GM19395 (cell line): ENCODE data around the gene PICK1.
"Not testable (repeated sequence)": the region's sequence is repeated elsewhere in the genome, so short reads cannot be mapped to it uniquely, and the experiment has no call there.

Experiments
- ATAC-seq: cut with Tn5 transposase; IDR thresholded peaks from one replicate; pipeline ENCODE4 v1.9.1; 2021; ENCODE audit warnings: mild to moderate bottlenecking, moderate library complexity; ENCODE audit not compliant: unreplicated experiment

PICK1 gene

DNA sequence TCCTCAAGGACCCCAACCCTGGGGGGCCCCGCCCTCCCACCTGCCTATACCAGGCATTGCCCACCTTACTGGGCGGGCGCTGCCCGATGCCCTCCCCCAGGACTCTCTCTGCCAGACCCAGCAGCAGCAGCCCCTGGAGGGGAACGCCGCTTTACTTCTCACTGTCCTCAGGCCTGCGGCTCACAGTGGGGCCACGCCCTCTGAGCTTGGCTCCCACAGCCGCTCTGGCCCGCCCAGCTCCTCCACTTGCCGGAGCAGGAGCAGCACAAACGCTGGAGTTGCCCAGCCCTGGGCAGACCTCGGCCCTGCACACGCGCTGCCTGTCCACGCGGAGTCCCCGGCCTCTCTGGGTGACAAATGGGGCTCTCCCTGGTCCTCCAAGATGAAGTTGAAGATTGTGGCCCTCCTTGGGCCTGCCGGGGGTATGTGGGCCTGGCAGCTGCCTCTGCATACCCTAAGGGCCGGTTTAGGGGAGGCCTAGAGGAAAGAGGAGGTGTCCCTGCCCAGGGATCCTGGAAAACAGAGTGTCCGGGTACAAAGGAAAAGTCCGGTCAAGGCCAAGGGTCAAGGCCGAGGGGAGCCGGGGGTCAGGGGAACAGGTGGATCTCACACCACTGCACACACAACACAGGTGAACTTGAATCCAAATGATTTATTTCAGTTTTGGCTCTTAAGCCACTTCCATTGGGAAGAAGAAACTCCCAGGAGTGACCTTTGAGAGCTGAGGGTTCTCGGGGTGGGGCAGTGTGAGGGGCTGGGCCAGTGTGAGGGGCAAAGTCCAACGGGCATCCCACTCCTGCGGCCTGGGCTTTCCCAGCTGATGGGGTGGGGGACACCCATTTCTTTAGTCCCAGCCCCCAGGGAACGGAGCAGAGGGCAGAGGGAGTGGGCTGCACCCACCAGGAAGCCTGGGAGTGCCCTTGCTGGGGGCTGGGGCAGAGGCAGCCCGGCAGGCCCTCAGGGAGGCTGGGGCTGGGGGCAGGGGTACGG, 54.0 kb downstream of the PICK1 start:
- ATAC-seq = no peak

- no peak for ATAC-seq
Observed at GRCh38 chr22:38111925-38112355, 54.7 kb downstream of the PICK1 start.

DNA sequence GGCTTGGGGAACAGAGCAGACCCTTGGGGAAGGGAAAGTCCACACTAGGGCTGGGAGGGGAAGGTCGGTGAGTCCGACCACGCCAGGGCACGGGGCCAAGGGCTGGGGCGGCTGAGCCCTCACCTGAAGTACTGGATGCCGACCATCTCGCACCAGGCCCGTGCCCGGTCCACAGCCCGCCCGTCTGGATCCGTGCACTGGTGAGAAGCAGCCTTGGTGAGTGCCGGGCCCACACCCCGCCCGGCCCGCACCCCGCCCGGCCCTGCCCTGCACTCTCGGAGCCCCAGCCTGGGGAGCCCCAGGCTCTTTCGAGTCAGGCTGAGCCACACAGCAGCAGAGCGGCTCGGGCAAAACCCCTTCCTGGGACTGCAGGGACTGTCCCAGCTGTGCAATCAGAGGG, 55.2 kb downstream of the PICK1 start:
- no peak for ATAC-seq

DNA sequence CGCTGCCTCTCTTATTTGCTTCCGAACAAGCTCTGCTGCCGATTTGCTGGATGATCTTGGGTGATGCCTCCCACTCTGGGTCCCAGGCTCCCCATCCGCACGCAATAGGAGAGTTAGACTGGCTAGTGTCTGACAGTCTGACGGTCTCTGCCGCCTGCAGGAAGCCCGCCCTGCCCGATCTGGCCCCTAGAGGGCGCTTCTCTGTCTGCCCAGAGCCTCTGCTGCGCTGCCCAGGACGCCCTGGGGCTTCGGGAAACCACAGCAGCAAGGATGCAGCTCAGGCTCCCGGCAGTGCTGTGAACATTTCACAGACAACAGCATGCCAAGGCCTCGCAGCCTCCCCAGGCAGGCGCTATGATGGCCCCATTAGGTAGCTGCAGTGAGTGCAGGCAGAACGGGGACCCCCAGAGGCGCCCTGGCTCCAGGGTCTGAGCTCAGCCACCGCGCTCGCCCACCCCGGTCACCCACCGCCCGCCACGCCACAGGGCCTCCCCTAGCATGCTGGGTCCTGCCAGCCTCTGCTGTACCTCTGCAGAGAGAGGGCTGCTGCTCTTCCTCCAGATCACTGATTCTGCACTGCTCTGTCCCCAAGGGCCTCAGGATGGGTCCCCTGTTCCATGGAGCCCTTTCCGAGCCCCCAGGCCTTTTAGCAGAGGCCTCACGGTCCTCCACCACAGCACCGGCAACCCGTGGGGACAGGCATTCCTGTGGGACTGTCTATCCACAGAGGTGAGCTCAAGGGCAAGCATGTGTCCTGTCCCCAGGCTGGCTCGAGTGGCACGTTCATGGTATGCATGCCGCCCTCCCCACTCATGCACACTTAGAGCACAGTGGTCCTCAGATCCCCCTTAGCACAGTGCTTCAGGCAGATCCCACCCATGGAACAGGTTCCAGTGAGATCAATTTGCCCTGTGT, 57.5 kb downstream of the PICK1 start:
- ATAC-seq = no peak

- ATAC-seq = no peak
Observed at GRCh38 chr22:38115423-38116205, 58.4 kb downstream of the PICK1 start.

DNA sequence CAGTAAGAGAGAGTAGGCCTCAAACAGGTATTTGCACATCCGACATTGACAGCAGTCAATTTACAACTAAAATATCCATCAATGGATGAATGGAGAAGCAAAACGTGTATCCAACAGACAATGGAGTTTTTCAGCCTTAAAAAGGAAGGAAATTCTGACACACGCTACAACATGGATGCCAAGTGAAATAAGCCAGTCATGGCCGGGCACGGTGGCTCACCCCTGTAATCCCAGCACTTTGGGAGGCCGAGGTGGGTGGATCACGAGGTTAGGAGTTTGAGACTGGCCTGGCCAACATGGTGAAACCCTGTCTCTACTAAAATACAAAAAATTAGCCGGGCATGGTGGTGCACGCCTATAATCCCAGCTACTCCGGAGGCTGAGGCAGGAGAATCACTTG, 60.4 kb downstream of the PICK1 start:
- ATAC-seq = not testable (repeated sequence)

- ATAC-seq = no peak
Observed at GRCh38 chr22:38118182-38118581, 61.0 kb downstream of the PICK1 start.

GRCh38 chr22:38118747-38119146, 61.5 kb downstream of the PICK1 start:
- ATAC-seq = not testable (repeated sequence)

DNA sequence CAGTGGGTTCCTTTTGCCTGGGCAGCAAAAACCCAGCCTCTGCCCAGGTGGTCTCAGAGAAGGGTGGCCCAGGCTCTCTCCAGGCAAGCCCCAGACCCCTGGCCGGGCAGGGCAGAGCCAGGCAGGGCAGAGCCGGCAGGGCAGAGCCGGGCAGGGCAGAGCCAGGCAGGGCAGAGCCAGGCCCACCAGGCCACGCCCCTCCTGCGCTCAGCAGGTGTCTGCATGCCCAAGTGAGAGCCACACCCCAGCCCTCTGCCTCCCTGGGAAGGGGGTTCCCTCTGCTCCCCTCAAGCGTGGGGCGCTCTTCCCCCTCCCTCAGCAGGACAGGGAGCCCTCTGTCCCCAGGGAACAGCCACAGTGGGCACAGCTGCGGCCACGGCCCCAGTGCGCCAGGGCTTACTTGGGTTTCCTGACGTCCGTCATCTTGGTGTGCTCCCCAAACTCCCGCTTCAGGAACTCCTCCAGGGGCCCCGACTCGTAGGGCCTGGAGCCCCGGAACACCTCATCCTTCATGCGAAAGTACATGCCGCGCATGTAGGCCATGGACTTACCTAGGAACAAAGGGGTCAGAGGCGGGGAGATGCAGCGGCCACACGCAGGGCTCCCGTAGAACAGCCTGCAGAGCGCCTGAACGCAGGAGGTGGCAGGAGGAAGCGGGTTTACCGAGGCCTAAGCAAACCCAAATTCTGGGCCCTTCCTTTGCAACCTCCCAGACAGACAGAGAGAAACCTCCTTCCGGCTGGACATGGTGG, 63.3 kb downstream of the PICK1 start:
- no peak for ATAC-seq

- ATAC-seq = no peak
Observed at GRCh38 chr22:38122616-38123015, 65.4 kb downstream of the PICK1 start.

DNA sequence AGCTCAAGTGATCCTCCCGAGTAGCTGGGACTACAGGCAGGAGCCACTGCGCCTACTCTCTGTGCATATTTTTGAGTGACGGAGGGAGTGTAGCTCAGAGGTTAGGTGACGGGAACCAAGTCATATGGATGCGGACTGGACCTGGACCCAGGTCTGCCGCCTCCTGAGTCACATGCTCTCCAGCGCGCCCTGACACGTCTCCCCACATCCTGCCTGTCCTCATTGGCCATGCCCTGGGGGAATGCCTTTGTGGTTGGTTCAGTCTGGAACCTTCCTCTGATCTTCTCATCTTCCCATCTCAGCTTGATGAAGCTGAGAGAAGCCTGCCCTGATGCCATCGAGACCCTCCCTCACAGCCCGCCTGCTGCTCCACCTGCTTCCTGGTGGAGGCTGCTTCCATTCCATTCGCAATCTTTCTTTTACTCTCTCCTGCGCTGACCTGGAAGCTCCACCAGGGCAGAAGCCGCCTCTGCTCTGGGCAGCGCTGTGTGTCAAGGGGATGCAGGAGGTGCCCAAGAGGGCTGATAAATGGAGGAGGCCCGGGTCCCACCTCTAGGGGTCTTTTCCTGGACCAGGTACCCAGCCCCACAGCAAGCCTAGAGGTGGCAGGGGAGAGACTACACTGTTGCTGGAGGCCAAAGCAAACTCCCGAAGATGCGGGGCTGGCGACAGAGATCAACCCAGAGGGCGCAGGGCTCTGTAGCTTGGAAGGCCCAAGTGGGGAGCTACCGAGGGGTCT, 67.2 kb downstream of the PICK1 start:
- no peak for ATAC-seq

DNA sequence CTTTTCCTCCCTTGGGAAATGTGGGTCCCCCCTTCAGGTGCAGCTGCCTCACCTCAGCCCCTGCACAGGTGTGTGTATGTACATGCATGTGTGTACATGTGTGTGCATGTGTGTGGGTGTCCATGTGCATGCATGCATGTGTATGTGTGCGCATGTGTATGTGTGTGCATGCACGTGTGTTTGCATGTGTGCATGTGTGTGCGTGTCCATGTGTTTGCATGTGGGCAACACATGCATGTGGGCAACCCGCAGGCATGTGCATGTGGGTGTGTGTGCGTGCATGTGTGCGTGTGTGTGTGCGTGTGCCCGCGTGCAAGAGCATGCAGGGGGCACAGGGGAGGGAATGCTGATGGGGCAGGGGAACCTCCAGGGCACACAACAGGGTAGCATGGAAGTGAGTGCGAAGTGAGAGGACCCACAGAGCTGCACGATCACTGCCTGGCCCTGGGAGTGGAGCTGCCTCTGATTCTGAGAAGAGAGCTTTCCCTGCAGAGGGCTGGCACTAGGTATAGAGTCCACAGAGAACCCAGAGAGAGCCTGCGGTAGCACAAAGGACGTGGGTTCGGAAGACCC, 67.9 kb downstream of the PICK1 start:
- ATAC-seq = no peak
